ENCODE measurements around the gene APOBEC3F.
"Not testable (repeated sequence)": the region's sequence is repeated elsewhere in the genome, so short reads cannot be mapped to it uniquely, and the experiment has no call there.

APOBEC3F gene

GRCh38 chr22:39076155-39077025 is 35.7 kb downstream of the APOBEC3F start:
- not testable (repeated sequence) for DNase-seq

- DNase-seq, result not testable (repeated sequence)
Observed at GRCh38 chr22:39077026-39077840, 36.6 kb downstream of the APOBEC3F start, which contains the start of gene APOBEC3G. Gene APOBEC3G (plus strand): TSS chr22:39077275. CDS start chr22:39077362, 87 bp downstream.

GRCh38 chr22:39077912-39078311 is 37.2 kb downstream of the APOBEC3F start:
- DNase-seq, result not testable (repeated sequence)

GRCh38 chr22:39078329-39078728 is 37.7 kb downstream of the APOBEC3F start:
- DNase-seq, result no peak

- not testable (repeated sequence) for DNase-seq
Observed at GRCh38 chr22:39079054-39079637, 38.5 kb downstream of the APOBEC3F start.

DNA sequence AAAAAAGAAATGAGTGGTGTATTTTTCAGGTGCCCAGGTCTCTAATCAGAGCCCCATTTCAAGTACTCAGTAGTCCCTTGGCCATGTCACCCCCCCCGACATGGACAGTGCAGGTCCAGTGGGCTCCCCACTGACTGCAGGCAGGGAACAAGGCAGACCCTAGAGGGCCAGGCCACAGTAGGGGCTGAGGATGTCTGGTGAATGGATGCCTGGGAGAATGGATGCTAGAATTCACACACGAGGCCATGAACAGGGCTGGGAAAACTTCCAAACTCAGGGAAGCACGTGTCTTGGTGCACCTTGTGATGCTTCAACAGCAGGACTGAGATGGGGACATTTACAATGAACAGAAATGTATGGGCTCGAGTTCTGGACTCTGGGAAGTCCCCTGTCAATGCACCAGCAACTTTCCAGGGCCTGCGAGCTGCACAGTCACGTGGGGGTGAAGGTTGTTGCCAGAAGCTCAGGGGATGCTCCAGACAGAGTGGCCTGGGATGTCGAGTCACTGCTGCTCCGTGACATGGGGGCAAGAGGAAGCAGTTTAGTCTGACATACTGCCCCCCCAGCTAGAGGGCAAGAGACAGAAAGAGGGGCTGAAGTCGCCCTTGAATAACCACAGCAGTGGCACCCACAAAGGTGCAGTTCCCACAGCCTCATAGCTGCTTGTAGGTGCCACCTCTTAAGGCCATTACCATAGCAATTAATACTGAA is 39.5 kb downstream of the APOBEC3F start:
- no peak for DNase-seq

- DNase-seq, result no peak
Observed at GRCh38 chr22:39081016-39081415, 40.4 kb downstream of the APOBEC3F start.

DNA sequence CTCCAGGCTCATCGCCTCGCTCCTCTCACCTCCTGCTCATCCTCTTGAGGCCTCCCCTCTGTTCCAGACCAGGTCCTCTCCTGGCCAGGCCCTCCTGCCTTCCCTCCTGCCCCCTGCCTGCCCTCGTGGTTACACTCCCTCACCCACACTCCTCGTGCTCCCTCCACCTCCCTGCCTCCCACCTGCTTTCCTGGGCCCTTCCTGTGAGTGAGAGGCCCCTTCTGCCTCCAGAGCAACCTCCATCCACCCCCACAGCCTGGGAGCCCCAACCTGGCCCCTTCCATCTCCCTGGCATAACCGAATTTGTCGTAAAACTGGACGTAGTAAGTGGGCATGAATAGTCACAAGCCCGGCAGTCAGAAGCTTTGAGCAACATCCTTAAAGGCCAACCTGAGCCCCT is 40.9 kb downstream of the APOBEC3F start:
- no peak for DNase-seq

GRCh38 chr22:39083212-39084165 is 42.8 kb downstream of the APOBEC3F start:
- DNase-seq, result no peak

- no peak for DNase-seq
Observed at GRCh38 chr22:39084666-39085065, 44.0 kb downstream of the APOBEC3F start.

- no peak for DNase-seq
Observed at GRCh38 chr22:39087098-39087497, 46.4 kb downstream of the APOBEC3F start.

DNA sequence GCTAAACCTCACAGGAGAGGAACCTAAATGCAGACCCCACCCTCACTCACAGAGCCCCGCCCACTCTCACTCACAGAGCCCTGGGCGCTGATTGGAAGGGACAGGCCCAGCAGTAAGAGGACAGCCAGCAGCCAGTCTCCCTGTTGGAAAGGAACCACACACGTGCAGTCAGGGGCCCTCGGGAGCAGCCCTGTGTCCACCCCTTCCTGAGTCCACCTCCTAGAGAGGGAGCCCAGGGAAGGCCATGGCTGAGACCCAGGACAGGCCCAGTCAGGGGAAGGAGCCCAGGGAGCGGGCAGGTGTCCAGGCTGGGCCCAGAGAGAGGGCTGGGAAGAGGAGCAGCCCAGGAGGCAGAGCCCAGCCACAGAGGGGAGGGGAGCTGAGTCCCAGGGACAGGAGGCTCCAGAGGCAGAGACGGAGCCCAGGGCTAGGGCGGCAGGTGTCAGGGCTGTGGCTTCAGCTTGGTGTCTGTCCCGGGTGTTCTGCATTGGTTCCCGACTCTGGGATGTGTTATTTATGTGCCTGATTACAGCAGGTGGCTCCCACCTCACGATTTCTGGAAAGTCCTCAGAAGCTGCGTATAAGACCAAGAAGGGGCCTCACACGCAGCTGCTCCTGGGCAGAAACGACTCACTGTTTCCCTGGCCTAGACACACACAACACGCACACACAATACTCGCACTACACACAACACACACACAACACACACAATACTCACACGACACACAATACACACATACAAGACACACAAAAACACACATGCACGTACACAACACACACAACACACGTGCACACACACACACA is 47.4 kb downstream of the APOBEC3F start:
- DNase-seq, result no peak

GRCh38 chr22:39088685-39089032 is 48.0 kb downstream of the APOBEC3F start:
- DNase-seq, result no peak

DNA sequence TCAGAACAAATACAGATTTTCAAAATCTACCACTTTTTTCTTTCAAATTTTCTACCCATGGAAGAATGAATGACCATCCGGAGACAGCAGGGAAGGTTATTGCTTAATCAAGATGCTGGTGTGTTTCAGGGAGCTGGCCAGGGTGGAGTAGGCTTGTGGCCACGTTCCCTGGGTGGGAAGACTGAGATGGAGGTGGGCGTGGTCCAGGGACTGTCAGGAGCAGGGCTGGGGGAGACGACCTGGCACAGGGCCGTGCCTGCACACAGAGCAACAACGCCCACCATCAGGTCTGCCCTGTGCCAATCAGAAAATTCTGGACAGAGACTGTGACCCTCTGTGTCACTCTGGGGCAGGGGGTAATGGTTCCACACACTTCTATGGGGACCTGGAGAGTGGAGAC is 49.3 kb downstream of the APOBEC3F start:
- no peak for DNase-seq

DNA sequence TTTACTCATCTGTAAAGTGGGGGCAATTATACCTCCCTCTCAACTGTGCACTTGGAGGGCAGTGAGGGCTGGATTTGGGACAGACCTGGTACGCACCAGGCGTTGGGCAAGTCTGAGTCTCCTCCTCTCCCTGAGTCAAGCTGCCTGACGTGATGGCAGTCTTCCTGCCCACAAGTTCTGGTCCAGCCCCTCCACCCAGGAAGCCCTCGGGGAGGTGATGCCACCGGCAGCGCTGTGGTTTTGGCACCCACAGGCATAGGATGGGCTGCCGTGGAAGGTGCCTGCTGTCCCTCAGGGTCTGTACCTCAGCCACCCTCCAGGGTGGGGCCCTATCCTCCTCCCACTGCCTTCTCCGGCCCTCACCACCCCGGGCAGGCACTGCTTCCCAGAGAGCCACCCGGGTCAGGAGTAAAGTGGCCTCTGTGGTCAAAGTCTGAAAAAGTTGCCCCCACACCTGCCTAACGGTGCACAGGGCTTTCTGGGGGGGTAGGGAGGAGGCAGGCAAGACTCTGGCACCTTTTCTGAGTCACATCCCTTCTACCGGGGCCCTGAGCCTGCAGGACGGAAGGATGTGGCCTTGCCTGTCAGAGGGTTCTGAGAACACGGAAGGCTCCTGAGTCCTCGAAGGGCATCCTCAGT is 49.9 kb downstream of the APOBEC3F start:
- DNase-seq, result no peak

- DNase-seq, result no peak
Observed at GRCh38 chr22:39091126-39092081, 50.7 kb downstream of the APOBEC3F start.

- no peak for DNase-seq
Observed at GRCh38 chr22:39092111-39092862, 51.6 kb downstream of the APOBEC3F start.

- no peak for DNase-seq
Observed at GRCh38 chr22:39094717-39095389, 54.2 kb downstream of the APOBEC3F start.
